COLO829 (cell line): ENCODE data around the gene KRTAP20-3.
A peak's percentile ranks its signal among the peaks of the same experiment; 100 is the strongest.

ENCODE experiments used
- DNase-seq: peaks from one replicate; pipeline ENCODE4 v3.0.0; 2012; ENCODE audit warnings: low spot score

The KRTAP20-3 gene

DNA sequence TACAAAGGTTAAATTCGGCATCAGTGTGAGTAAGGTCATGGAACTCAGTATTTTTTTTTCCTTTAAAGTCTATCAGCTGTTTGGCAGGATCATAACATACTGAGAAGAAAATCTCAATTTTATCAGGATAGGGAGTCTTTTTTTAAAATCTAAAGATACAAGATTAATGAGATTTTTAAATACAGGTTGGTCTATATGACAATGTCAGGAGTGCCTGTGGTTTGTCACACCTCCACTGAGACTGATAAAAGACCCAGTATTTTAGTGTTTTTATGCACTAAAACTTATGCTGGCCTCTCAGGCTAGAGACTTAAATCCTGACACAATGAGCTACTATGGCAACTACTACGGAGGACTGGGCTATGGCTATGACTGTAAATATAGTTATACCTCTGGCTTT, at the start of gene KRTAP20-3:
TSS of gene KRTAP20-3 (plus strand) at position 301 of the 400 bp plus-strand sequence.
- DNase-seq: no peak

DNA sequence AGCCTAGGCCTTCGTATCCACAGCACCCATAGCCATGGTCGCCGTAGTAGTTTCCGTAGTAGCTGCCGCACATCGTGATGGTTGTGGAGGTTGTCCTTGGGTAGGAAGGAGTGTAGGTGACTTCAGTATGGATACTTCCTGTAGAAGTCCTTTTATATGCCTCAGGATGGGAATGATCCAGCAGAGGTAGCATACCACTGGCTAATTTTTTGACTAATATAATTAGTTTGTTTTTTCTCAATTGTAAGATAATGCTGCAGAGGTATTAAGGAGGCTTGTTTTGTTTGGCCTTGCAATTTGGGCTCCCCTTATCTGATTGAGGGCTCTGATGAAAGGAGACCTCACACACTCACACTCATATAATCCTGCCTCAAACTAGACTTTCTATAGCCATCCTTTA, 43.9 kb upstream of the KRTAP20-3 start, which contains the start of gene KRTAP6-2:
TSS of gene KRTAP6-2 (minus strand) at position 101 of the 400 bp plus-strand sequence. CDS start at position 73, 28 bp downstream.
- DNase-seq: no peak

DNA sequence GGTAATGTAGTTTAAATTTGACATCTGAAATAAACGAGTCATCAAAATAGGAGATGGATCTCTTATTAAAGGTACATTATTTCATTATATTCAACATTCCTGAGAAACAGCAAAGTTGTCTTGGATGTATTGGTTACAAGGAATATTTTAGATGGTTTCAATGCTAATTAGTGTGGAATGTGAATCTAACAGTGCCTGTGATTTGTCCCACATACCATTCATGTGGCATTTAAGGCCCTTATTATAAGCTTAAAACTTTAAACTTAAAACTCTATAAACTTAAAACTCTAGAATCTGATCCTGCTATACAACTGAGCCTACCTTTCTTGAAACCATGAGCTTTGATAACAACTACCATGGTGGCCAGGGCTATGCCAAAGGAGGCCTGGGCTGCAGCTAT, 41.9 kb upstream of the KRTAP20-3 start, which contains the start of gene KRTAP22-1:
TSS of gene KRTAP22-1 (plus strand) at position 301 of the 400 bp plus-strand sequence.
- DNase-seq: no peak

DNA sequence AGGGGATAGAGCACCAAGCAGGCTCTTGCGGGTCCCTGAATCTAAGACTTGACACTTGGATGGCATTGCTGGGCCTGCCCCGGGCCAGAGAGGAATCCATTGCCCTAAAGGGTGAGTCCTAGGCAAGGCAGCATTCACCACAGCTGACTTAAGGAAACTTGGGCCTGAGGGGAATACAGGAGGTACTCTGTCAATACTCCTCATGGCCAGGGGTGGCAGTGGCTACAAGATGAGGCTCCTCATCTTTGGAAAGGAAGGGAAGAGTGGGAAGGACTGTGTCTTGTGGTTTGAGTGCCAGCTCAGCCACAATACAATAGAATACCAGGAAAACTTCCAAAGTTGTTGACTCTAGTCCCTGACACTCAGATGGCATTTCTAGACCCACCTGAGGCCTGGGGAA, 36.7 kb upstream of the KRTAP20-3 start:
- DNase-seq: no peak

DNA sequence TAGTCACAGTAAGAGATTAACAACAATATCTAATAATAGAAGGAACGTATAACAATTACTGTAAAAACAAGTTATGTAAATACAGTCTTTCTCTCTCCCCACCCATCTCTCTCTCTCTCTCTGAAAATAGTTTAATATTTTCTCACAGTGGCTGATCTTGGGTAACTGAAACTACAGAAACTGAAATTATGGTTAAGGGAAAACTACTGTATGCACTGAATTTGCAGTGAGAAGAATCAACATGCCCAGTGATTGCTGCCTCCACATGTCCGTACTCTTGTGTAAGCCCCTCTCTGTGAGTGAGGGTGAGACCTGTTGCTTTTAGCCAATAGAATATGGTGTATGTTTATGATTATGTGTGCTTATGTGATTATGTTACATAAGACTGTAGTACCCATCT, 30.5 kb upstream of the KRTAP20-3 start:
- no peak for DNase-seq

DNA sequence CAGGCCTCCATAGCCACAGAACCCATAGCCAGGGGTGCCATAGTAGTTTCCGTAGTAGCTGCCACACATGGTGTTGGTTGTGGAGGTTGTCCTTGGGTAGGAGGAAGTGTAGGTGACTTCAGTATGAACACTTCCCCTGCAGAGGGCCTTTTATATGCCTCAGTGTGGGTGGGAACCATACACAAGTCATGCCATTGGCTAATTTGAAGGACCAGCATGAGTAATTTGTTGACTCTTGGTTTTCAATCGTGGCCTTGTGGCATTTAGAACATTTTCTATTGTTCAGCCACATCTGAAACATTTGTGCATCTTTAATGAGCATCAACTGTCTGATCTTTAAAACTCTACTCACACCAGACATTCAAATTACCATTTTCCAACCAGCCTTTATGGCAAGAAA, 28.8 kb upstream of the KRTAP20-3 start, which contains the start of gene KRTAP6-1:
TSS of gene KRTAP6-1 (minus strand) at position 95 of the 400 bp plus-strand sequence. CDS start at position 69, 26 bp downstream.
- no peak for DNase-seq

DNA sequence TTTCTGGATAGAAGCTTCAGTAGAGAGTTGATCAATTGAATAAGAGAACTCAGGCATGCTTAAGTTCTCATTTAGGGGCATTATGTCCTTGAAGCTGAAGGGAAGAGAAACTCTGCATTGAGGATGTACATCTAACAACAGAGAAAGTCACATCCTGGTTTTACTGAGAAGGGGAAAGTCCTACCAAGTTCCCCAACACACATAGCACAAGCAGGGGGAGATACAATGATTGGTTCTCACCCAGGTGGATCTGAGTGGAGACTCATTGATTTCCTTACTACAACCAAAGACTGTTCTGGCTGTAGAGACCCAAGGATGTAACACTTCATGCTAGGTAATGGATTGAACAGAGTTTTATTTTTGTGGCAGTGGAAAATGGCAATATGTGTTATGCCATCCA, 27.5 kb upstream of the KRTAP20-3 start:
- no peak for DNase-seq

DNA sequence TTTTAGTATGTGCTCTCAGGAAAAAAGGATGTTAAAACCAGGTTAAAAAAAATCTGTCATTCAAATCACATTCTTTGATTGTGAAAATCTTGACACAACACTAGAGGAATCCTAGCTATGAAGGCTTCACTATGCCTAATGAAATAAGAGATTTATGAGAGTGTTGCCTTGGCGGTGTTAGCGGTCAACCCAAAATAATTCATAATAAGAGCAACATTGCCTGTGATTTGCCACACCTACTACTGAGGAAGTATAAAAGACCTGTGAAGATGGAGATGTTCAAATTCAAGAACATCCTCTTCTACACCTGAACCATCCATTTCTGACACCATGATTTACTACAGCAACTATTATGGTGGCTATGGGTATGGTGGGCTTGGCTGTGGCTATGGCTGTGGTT, 26.5 kb upstream of the KRTAP20-3 start, which contains the start of gene KRTAP20-1:
TSS of gene KRTAP20-1 (plus strand) at position 301 of the 400 bp plus-strand sequence. CDS start at position 331, 30 bp downstream.
- no peak for DNase-seq

DNA sequence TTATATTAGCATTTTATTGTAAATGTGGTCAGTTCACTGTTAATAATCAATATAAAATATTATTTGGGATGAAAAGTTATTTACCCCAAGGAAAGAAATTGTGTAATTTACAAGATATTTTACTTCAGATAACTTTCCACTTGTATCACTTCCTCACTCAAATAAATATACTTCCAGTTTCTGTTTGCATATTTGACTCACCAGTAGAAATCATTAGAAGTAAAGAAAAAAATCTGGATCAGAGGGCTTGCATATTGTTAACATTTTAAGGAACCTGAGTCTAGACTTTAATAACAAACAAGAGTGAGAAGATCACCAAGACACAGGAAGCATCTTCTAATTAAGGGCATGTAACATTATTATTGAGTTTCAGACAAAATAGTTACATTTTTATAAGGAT, 22.6 kb upstream of the KRTAP20-3 start:
- no peak for DNase-seq

DNA sequence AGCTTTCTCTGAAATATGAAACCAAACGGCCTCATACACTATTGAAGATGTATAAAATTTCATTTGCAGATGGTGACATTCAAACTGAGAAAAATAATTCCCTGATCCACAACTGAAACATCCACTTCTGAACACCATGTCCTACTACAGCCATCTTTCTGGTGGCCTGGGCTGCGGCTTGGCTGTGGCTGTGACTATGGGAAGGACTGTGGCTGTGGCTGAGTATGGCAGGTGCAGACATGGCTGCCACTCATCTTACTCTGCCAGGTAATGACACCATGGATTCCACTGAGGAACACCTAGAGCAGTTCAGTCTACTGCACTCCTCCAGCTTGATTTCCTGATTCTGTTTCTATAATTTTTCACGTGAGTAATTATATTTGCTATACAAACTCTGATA, 22.1 kb upstream of the KRTAP20-3 start, which contains the start of gene KRTAP20-4:
TSS of gene KRTAP20-4 (plus strand) at position 106 of the 400 bp plus-strand sequence.
- no peak for DNase-seq

DNA sequence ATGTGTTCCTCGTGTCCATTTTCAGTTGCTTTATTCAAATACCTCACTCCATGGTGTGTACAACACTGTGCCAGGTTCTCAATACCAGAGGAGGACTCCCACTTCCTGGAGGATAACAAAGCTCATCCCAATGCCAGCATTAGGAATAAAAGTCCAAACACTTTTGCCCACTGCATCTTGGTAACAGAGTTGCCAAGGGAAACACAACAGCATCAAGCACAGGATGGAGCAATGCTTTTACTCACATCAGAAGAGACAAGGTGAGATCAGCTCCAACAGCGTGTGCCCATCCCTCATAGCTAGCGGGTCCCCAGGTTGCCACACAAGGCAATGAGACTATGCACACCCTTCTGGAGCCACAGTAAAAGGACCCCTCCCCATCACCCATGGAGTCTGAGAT, 19.3 kb upstream of the KRTAP20-3 start:
- DNase-seq: no peak

DNA sequence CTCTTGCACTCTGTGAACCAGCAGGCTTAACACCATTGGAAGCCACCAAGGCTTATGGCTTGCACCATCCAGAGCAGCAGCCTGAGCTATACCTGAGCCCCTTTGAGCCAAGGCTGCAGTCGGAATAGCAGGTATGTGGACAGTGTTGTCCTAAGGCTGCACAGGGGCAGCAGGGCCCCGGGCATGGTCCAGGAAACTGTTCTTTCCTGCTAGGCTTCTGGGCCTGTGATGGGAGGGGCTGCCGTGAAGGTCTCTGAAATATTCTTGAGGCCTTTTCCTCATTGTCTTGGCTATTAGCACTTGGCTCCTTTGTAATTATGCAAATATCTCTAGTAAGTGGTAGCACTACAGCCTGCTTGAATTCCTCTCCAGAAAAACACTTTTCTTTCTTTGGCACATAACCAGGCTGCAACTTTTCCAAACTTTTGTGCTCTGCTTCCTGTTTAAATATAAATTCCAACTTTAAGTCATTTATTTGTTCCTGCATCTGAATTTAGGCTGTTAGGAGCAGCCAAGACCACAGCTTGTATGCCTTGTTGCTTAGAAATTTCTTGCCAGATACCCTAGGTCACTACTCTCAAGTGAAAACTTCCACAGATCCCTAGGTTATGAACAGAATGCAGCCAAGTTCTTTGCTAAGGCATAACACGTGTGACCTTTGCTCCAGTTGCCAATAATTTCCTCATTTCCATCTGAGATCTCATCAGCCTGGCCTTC, 17.1 kb upstream of the KRTAP20-3 start:
- no peak for DNase-seq

DNA sequence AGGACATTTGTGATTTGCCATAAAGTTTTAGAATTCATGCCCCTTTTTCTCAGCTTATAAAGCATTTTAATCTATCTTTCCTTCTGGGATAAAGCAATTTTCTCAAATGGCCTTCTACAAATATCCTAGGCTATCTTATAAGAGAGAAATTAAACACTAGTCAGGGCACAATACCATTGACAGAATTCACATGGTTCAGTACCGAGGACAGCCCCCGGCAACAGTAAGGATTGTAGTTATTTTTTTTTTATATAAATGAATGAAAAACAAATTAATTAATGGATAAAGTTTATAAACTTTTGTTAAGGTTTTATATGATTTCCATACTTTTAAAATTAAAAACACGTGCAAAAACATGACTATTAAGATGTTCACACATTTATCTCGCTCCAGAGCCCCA, 14.6 kb upstream of the KRTAP20-3 start:
- no peak for DNase-seq

DNA sequence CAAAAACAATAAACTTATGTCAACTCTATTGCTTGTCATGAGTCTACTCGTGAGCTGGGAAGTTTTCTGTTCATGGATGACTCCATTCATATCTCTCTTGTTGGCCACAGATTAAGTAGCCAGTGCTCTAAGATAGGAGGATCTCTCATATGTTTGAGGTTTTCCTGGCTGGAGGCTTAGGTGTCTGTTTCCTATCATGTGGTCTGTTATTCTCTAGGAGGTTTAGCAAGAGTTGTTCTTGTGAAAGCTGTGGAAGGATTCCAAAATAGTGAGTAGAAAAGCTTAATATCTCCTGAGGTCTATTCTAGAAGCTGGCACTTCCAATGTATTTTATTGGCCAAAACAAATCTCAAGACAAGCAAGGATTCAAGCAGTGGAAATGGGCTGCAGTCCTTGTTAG, 13.5 kb upstream of the KRTAP20-3 start:
- no peak for DNase-seq

DNA sequence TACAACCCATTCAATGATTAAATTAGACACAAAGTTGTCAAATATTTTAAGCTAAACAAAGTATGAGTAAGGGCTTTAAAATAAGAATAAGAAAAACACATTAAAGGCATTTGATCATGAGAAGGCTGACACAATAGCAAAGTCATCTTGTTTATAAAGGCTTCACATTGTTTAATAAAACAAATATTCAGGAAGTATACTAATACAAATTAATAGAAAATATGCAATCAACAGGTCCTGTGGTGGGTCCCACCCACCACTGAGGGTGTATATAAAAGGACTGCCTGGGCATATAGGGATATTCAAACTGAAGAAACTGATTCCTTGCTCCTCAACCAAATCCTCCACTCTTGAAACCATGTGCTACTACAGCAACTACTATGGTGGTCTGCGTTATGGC, 7.8 kb upstream of the KRTAP20-3 start, which contains the start of gene KRTAP20-2:
TSS of gene KRTAP20-2 (plus strand) at position 301 of the 400 bp plus-strand sequence. CDS start at position 359, 58 bp downstream.
- DNase-seq: no peak

DNA sequence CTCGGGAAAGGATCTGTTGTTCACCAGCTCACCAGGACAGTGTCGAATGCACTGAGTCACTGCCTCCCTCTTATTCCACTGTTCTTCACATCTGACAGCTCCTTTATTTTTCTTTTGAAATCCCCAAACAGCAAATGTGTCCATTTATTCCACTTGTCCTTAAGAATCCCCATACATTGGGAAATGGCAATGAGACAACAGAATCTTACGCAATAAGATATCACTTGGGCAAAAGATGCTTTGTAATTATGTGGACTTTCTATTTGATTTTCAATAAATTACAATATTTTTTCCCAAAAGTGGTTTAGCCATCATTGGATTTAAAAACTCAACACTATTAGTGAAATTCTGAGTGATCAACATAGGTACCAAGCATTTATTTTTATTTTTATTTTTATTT, 4.0 kb upstream of the KRTAP20-3 start:
- DNase-seq: no peak

DNA sequence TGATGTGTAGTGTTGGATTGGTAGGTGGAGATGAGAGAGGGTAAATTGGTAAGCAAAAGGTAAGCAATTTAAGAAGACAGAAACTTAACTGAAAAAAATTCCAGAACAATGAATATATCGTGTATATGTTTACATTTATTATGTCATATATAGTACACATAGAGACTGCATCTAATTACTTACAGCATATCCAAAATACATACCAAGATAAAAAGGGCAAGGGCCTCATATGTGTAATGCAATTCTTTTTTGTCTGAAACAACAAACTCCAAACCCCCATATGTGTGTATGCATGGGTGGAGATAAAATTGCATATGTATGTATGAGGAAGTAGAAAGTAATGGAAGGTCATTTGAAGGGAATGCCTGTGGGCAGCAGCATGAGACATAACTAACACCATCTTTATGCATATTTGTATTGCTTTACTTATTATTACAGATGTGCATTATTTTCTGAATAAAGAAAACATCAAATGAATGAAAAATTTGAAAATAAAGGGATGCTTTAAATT, 4.3 kb downstream of the KRTAP20-3 start:
- DNase-seq: no peak

DNA sequence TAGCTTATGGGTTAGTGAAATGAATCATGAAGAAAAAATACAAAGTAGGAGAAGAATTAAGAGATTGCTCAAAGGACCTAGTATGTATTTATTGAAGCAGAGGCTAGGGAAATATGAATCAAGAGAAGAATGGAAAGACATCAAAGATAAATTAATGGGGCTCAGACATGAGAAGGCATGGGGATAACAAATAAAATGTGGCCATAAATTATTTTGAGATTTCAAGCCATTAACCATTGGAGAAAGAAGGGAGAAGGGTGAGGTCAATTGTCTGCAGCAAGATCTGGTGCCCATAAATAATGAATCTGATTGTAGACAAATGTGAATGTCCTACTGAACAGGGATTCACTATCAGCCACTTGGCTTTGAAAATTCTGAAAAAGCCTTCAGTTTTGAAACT, 10.2 kb downstream of the KRTAP20-3 start:
- DNase-seq: no peak

DNA sequence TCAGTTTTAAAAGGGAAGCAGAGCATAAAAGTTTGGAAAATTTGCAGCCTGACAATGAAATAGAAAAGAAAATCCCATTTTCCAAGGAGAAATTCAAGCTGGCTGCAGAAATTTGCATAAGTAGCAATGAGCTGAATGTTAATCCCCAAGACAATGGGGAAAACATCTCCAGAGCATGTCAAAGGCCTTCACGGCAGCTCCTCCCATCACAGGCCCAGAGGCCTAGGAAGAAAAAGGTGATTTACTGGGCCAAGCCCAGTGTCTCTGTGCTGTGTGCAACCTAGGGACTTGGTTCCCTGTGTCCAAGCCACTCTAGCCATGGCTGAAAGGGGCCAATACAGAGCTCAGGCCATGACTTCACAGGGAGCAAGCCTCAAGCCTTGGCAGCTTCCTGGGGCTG, 26.1 kb downstream of the KRTAP20-3 start:
- no peak for DNase-seq

DNA sequence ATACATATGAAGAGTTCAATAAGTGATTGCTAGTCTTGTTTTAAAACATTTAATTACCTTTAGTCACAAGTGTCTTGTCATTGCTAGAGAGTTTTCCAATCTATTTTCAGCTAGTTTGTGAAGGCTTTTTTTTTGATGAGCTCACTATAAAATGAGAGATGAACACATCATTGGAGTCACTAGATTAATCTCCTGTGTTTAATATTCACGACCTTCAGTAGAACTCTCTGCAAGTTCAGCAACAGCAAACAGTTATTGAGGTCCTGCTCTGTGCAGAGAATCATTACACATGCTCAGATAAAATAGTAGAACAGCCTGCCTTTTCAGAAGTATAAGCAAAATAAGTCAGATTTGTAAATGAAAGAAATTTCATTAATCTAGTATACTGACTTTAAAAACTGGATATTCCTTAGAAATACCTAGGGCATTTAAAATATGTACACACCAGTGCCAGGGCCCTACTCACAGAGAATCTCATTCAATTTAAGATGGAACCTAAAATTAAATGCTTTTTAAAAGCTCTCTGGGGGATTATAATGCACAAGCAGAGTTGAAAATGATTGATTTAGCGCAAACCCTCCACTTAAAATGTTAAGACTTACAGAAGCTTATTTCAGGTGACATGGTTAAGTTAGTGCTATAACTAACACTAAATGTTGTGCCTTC, 30.5 kb downstream of the KRTAP20-3 start:
- no peak for DNase-seq

DNA sequence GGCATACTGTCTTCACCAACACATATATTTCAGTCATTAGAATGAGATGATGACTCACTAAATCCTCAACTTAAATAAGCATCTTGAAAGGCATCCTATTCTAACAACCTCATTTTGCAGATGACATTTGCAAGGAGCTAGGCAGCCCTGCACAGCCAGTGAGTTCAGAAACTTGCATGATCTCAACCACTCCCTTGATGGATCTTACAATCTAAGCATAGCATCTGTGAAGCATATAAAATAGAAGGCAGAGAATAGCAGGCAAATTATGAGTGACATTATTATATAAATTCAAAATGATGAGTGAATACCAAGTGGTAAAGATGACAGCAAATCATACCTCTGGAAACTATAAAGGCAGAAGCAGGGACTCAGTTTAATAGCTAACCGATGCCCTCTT, 31.6 kb downstream of the KRTAP20-3 start:
- no peak for DNase-seq

DNA sequence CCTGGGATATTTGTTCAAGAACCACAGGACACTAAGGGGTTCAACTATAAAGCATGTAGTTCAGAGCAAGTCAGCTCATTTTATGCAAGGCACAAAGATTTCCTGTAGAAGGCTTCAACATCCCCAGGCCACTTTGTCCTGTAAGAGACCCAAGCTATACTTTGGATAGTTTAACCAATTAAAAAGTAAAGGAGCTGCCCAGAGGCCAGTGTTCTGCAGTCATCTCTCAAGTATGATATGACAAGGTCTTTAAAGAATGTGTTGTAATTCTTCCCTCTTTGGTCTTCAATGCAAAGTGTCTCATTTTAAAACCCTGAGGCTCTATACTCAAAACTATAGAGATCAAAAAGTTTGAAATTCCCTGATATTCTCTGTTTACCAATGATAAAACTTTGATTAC, 34.1 kb downstream of the KRTAP20-3 start:
- no peak for DNase-seq

DNA sequence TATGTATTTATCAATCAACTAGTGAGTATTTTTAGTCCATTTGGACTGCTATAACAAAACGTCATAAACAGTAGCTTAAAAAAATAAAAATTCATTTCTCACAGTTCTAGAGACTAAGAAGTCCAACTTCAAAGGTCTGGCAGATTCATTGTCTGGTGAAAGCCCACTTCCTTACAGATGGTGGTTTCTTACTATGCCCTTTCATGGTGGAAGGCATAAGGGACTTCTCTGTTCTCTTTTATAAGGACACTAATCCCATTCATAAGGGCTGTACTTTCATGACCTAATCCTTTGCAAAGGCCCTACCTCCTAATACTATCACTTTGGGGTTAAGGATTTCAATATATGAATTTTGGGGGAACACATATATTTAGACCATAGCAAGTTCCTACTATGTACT, 37.9 kb downstream of the KRTAP20-3 start:
- DNase-seq: peak; percentile 74
